Gastroesophageal sphincter (tissue), 3 donors: ENCODE measurements around the gene NBEA.

Source experiments
- EP300 ChIP-seq: sonication (generic); formaldehyde crosslinking; IDR thresholded peaks from one replicate; pipeline ENCODE4 v1.6.1; 2017; ENCODE audit warnings: antibody characterized with exemption, mild to moderate bottlenecking
- POLR2A ChIP-seq, 2 donors: fragments of 450-650 bp; IDR thresholded peaks; one replicate each; pipeline ENCODE4 v1.6.1; 2017; ENCODE audit warnings: antibody characterized with exemption in 2 of 2, mild to moderate bottlenecking in 2 of 2, moderate library complexity in 1 of 2
- POLR2AphosphoS5 ChIP-seq: sonication (generic); formaldehyde crosslinking; IDR thresholded peaks from one replicate; pipeline ENCODE4 v1.6.1; 2017; ENCODE audit warnings: antibody characterized with exemption
- TF ChIP-seq, protein P1 (sequence below), 4 experiments: fragments of 200-600 bp in 2 of 4; fragments of 450-650 bp in 2 of 4; sonication (generic) in 1 of 4; IDR thresholded peaks; one replicate each; pipeline ENCODE4 v1.5.1; 2017 to 2019; ENCODE audit warnings: antibody characterized with exemption in 4 of 4, mild to moderate bottlenecking in 2 of 4, moderate library complexity in 2 of 4

GRCh38 chr13:35086667-35087066 is 144.6 kb downstream of the NBEA start:
- TF ChIP-seq, protein P1, sequence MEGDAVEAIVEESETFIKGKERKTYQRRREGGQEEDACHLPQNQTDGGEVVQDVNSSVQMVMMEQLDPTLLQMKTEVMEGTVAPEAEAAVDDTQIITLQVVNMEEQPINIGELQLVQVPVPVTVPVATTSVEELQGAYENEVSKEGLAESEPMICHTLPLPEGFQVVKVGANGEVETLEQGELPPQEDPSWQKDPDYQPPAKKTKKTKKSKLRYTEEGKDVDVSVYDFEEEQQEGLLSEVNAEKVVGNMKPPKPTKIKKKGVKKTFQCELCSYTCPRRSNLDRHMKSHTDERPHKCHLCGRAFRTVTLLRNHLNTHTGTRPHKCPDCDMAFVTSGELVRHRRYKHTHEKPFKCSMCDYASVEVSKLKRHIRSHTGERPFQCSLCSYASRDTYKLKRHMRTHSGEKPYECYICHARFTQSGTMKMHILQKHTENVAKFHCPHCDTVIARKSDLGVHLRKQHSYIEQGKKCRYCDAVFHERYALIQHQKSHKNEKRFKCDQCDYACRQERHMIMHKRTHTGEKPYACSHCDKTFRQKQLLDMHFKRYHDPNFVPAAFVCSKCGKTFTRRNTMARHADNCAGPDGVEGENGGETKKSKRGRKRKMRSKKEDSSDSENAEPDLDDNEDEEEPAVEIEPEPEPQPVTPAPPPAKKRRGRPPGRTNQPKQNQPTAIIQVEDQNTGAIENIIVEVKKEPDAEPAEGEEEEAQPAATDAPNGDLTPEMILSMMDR (IDR thresholded peaks at IDR 0.05) = no peak
- no peak for TF ChIP-seq POLR2A (IDR thresholded peaks at IDR 0.05)
- TF ChIP-seq EP300 = no peak
- no peak for TF ChIP-seq POLR2AphosphoS5
